ENCODE results near the gene PLSCR3. TPM values are rescaled to one million over a fixed set of nuclear protein-coding genes. Genes with fewer than 3 reads are reported as not detected.

Gene PLSCR3
- total RNA-seq, 1 experiment from 2014 or later = 31.5 TPM

DNA sequence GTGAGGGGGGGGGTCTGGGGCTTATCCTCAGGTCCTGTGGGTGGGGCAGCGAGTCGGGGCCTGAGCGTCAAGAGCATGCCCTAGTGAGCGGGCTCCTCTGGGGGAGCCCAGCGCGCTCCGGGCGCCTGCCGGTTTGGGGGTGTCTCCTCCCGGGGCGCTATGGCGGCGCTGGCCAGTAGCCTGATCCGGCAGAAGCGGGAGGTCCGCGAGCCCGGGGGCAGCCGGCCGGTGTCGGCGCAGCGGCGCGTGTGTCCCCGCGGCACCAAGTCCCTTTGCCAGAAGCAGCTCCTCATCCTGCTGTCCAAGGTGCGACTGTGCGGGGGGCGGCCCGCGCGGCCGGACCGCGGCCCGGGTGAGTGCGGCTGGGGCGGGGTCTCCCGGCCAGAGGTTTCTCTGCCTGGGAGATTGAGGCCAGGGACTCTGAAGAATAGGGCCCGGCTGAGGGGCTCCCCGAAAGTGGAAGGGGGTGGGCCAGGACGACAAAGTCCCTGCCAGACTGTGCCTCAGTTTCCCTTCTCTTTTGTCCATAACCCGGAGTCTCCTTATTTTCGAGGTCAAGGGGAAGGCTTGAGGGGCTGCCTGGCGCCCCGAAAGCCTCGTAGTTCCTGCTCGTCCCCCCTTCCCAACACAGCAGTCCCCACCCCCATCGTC lies 45.3 kb upstream of the PLSCR3 start, which contains the start of gene FGF11:
FGF11 (plus strand) TSS at position 51 of the 651 bp plus-strand sequence; CDS start at position 160, 109 bp downstream.
- Histone ChIP-seq H2BK20ac (ENCODE audit: low read depth, low read length, poor library complexity, severe bottlenecking) (no peak within 1 kb of the TSS), H2BK120ac (ENCODE audit: low read depth, low read length, poor library complexity, severe bottlenecking) (no peak within 1 kb of the TSS), H2BK5ac (ENCODE audit: insufficient read length, low read length) (no peak within 1 kb of the TSS), H2AFZ (ENCODE audit: low read length) (no peak within 1 kb of the TSS), H3K4me2 (ENCODE audit: insufficient read depth, insufficient read length, low read length) (peak within 1 kb of the TSS; percentile 60), H3K23me2 (ENCODE audit: insufficient read length, low read depth, low read length, poor library complexity, severe bottlenecking) (peaks cover 33% of the 10 kb centered on the region), H3K27ac (ENCODE audit: insufficient read length, low read depth, low read length) (peak within 1 kb of the TSS; percentile 1), H3K27me3 (ENCODE audit: insufficient read depth, low read length) (peaks cover 7% of the 10 kb centered on the region), H3K56ac (ENCODE audit: insufficient read length, low read depth, low read length) (no peak within 1 kb of the TSS), H4K5ac (ENCODE audit: insufficient read length, low read depth, low read length) (peak within 1 kb of the TSS; percentile 53), H3K23ac (ENCODE audit: insufficient read length, low read depth, low read length) (no peak within 1 kb of the TSS), H2BK15ac (ENCODE audit: low read depth, low read length) (no peak within 1 kb of the TSS), H2BK12ac (ENCODE audit: insufficient read length, low read depth, low read length) (no peak within 1 kb of the TSS), H4K91ac (ENCODE audit: insufficient read length, low read depth, low read length) (no peak within 1 kb of the TSS), H3K9me3 (ENCODE audit: control insufficient read depth, low read depth, low read length) (no peaks in the 10 kb centered on the region), H3T11ph (ENCODE audit: low read length) (no peak within 1 kb of the TSS), H2AK5ac (ENCODE audit: insufficient read length, low read length) (no peak within 1 kb of the TSS), H3K79me1 (ENCODE audit: insufficient read depth, low read depth, low read length, poor library complexity, severe bottlenecking) (no peaks in the 10 kb centered on the region), H3K4ac (ENCODE audit: low read depth, low read length) (no peak within 1 kb of the TSS), H3K18ac (ENCODE audit: insufficient read length, low read depth, low read length) (no peak within 1 kb of the TSS), H3K4me1 (ENCODE audit: insufficient read depth, low read length) (no peaks in the 10 kb centered on the region; the same call in 1 of the 2 replicates), H3K14ac (ENCODE audit: insufficient read depth, low read length) (no peak within 1 kb of the TSS), H3K9ac (ENCODE audit: extremely low read depth, insufficient read length, low read length) (peak within 1 kb of the TSS; percentile 73), H3K79me2 (ENCODE audit: insufficient read depth, low read length) (no peaks in the 10 kb centered on the region), H4K8ac (replicated peaks; ENCODE audit: insufficient read length, low read depth, low read length) (no peak within 1 kb of the TSS), H4K20me1 (ENCODE audit: control insufficient read depth, insufficient read depth, insufficient read length) (no peaks in the 10 kb centered on the region)
- no peak for DNase-seq
- no peak for TF ChIP-seq CTCF (conservative IDR thresholded peaks at IDR 0.05)
- H3K36me3 Mint-ChIP-seq (ENCODE audit: insufficient read depth in 1 of 3, low read depth in 3 of 3) = peaks cover 0 to 13% (median 2%) of the 10 kb centered on the region in 3 experiments; a peak in 3 of 7 replicates
- H3K4me3 Mint-ChIP-seq = peak within 1 kb of the TSS; percentile 93 to 98
- WGBS (ENCODE audit: extremely low coverage, insufficient read length, low lambda C conversion rate) = no CpG with 5 or more reads among the region's 50 CpGs
- H3K9me3 Mint-ChIP-seq = no peaks in the 10 kb centered on the region
- peaks cover 34 to 42% of the 10 kb centered on the region in 2 experiments for H3K4me1 Mint-ChIP-seq
- peaks cover 32% of the 10 kb centered on the region for H3K27me3 Mint-ChIP-seq (ENCODE audit: low read depth)
- peak within 1 kb of the TSS; percentile 97 to 99 (median 99) for H3K27ac Mint-ChIP-seq

Data from H9 (cell line).